Mesendoderm (in vitro differentiated cells): ENCODE data around the gene MED9.

Experiments
- DNase-seq: peaks from one replicate; pipeline ENCODE4 v3.0.0; 2013
- H2AK5ac ChIP-seq: 2 replicates; pipeline ENCODE4 v1.6.1; 2013; ENCODE audit warnings: low read length, inconsistent platforms
- H2BK120ac ChIP-seq: 2 replicates; pipeline ENCODE4 v1.6.1; 2013; ENCODE audit warnings: low read depth, mild to moderate bottlenecking, low read length, moderate library complexity, mixed read lengths
- H2BK15ac ChIP-seq: replicated peaks from 2 replicates; pipeline ENCODE4 v1.6.1; 2013; ENCODE audit warnings: low read depth, mild to moderate bottlenecking, moderate library complexity
- H2BK5ac ChIP-seq: 2 replicates; pipeline ENCODE4 v1.6.1; 2013; ENCODE audit warnings: low read length, inconsistent platforms
- H3K18ac ChIP-seq: 2 replicates; pipeline ENCODE4 v1.6.1; 2013; ENCODE audit warnings: mild to moderate bottlenecking, low read length, mixed read lengths
- H3K23ac ChIP-seq: one replicate; pipeline ENCODE4 v1.6.1; 2013; ENCODE audit warnings: low read length
- H3K27ac ChIP-seq: 2 replicates; pipeline ENCODE4 v1.5.1; 2013; ENCODE audit warnings: low read depth, mild to moderate bottlenecking, inconsistent platforms, low read length, moderate library complexity
- H3K27me3 ChIP-seq: 2 replicates; pipeline ENCODE4 v1.6.1; 2013; ENCODE audit warnings: low read length, control low read depth, mild to moderate bottlenecking, inconsistent platforms; ENCODE audit not compliant: insufficient read depth, poor library complexity
- H3K36me3 ChIP-seq: 2 replicates; pipeline ENCODE4 v1.6.1; 2013; ENCODE audit warnings: low read length, inconsistent platforms; ENCODE audit not compliant: control insufficient read depth, insufficient read depth
- H3K4ac ChIP-seq: one replicate; pipeline ENCODE4 v1.6.1; 2013; ENCODE audit warnings: low read depth, mild to moderate bottlenecking, low read length, moderate library complexity
- H3K4me1 ChIP-seq: 2 replicates; pipeline ENCODE4 v1.6.1; 2013; ENCODE audit warnings: low read depth, low read length, inconsistent platforms; ENCODE audit not compliant: control insufficient read depth
- H3K4me2 ChIP-seq: 2 replicates; pipeline ENCODE4 v1.6.1; 2013; ENCODE audit warnings: low read length
- H3K4me3 ChIP-seq: 2 replicates; pipeline ENCODE4 v1.5.1; 2013; ENCODE audit warnings: mild to moderate bottlenecking, low read length
- H3K56ac ChIP-seq: one replicate; pipeline ENCODE4 v1.6.1; 2013; ENCODE audit warnings: low read length
- H3K79me1 ChIP-seq: 2 replicates; pipeline ENCODE4 v1.6.1; 2013; ENCODE audit warnings: low read length, inconsistent platforms
- H3K79me2 ChIP-seq: 2 replicates; pipeline ENCODE4 v1.6.1; 2013; ENCODE audit warnings: mild to moderate bottlenecking, low read length; ENCODE audit not compliant: control insufficient read depth, insufficient read depth
- H3K9ac ChIP-seq: 2 replicates; pipeline ENCODE4 v1.6.1; 2013; ENCODE audit warnings: low read length, inconsistent platforms
- H4K5ac ChIP-seq: one replicate; pipeline ENCODE4 v1.6.1; 2013; ENCODE audit warnings: low read length
- H4K8ac ChIP-seq: one replicate; pipeline ENCODE4 v1.6.1; 2013; ENCODE audit warnings: low read depth, mild to moderate bottlenecking, control low read depth, low read length, moderate library complexity
- WGBS: extraction: QIAGEN DNeasy Blood & Tissue Kit; methylation state at CpG from one replicate; pipeline ENCODE4 v1.1.7; 2013; ENCODE audit warnings: low lambda C conversion rate, missing lambda C conversion rate; ENCODE audit not compliant: insufficient coverage; ENCODE audit errors: extremely low coverage; 5-methylcytosine and 5-hydroxymethylcytosine counted together

The MED9 gene

GRCh38 chr17:17440938-17441675 is 35.7 kb upstream of the MED9 start:
- no peak overlapping the region for H2BK120ac ChIP-seq
- H3K4me2 ChIP-seq = no peak overlapping the region
- no peak overlapping the region for H4K5ac ChIP-seq
- no peak overlapping the region for H2BK15ac ChIP-seq
- DNase-seq = no peak
- no peaks in the 10 kb centered on the region for H3K79me2 ChIP-seq
- H3K79me1 ChIP-seq = no peaks in the 10 kb centered on the region
- no peak overlapping the region for H4K8ac ChIP-seq
- no peak overlapping the region for H3K9ac ChIP-seq
- H2AK5ac ChIP-seq = no peak overlapping the region
- no peaks in the 10 kb centered on the region for H3K27me3 ChIP-seq
- WGBS = no CpG with 5 or more reads among the region's 11 CpGs
- H3K56ac ChIP-seq = no peak overlapping the region
- H3K18ac ChIP-seq = no peak overlapping the region
- H2BK5ac ChIP-seq = no peak overlapping the region
- H3K4ac ChIP-seq = no peak overlapping the region
- no peak overlapping the region for H3K4me3 ChIP-seq
- no peak overlapping the region for H3K23ac ChIP-seq
- no peaks in the 10 kb centered on the region for H3K36me3 ChIP-seq
- H3K27ac ChIP-seq = no peak overlapping the region
- H3K4me1 ChIP-seq = peaks cover 5% of the 10 kb centered on the region

GRCh38 chr17:17443173-17443572 is 33.6 kb upstream of the MED9 start:
- H3K4me1 ChIP-seq = peaks cover 5% of the 10 kb centered on the region
- H3K18ac ChIP-seq = no peak overlapping the region
- no peak overlapping the region for H3K56ac ChIP-seq
- H2BK120ac ChIP-seq = no peak overlapping the region
- H3K4ac ChIP-seq = no peak overlapping the region
- no peak overlapping the region for H3K4me2 ChIP-seq
- no peak overlapping the region for H2BK5ac ChIP-seq
- no peak overlapping the region for H3K23ac ChIP-seq
- H3K36me3 ChIP-seq = no peaks in the 10 kb centered on the region
- no peak overlapping the region for H3K9ac ChIP-seq
- no peak overlapping the region for H4K5ac ChIP-seq
- no peak overlapping the region for H3K4me3 ChIP-seq
- no peak overlapping the region for H2AK5ac ChIP-seq
- H3K27ac ChIP-seq = no peak overlapping the region
- no peak overlapping the region for H2BK15ac ChIP-seq
- H3K79me2 ChIP-seq = no peaks in the 10 kb centered on the region
- DNase-seq = no peak
- H3K79me1 ChIP-seq = no peaks in the 10 kb centered on the region
- H4K8ac ChIP-seq = no peak overlapping the region
- H3K27me3 ChIP-seq = no peaks in the 10 kb centered on the region
- no CpG with 5 or more reads among the region's 14 CpGs for WGBS

GRCh38 chr17:17445296-17445924 is 31.4 kb upstream of the MED9 start:
- Histone ChIP-seq H4K8ac (no peak overlapping the region), H2AK5ac (no peak overlapping the region), H3K27ac (no peak overlapping the region), H3K27me3 (no peaks in the 10 kb centered on the region), H3K79me2 (no peaks in the 10 kb centered on the region), H3K4me2 (no peak overlapping the region), H3K4me1 (peaks cover 5% of the 10 kb centered on the region), H2BK15ac (no peak overlapping the region), H3K23ac (no peak overlapping the region), H3K4ac (no peak overlapping the region), H3K36me3 (no peaks in the 10 kb centered on the region), H3K79me1 (no peaks in the 10 kb centered on the region), H2BK120ac (no peak overlapping the region), H2BK5ac (no peak overlapping the region), H3K18ac (no peak overlapping the region), H4K5ac (no peak overlapping the region), H3K9ac (no peak overlapping the region), H3K4me3 (no peak overlapping the region), H3K56ac (no peak overlapping the region)
- WGBS = no CpG with 5 or more reads among the region's 8 CpGs
- peak; percentile 35 for DNase-seq

- Histone ChIP-seq H3K79me1 (no peaks in the 10 kb centered on the region), H3K18ac (no peak overlapping the region), H2BK15ac (no peak overlapping the region), H3K79me2 (no peaks in the 10 kb centered on the region), H3K27me3 (no peaks in the 10 kb centered on the region), H3K56ac (no peak overlapping the region), H3K23ac (no peak overlapping the region), H3K9ac (no peak overlapping the region), H3K4me3 (no peak overlapping the region), H2BK120ac (no peak overlapping the region), H3K27ac (no peak overlapping the region), H4K5ac (no peak overlapping the region), H3K4ac (no peak overlapping the region), H4K8ac (no peak overlapping the region), H3K4me2 (no peak overlapping the region), H2BK5ac (no peak overlapping the region), H2AK5ac (no peak overlapping the region), H3K36me3 (no peaks in the 10 kb centered on the region), H3K4me1 (peaks cover 5% of the 10 kb centered on the region)
- peak; percentile 77 for DNase-seq
- WGBS = no CpG with 5 or more reads among the region's 12 CpGs
Measured at GRCh38 chr17:17445925-17446665, 30.7 kb upstream of the MED9 start.

- Histone ChIP-seq H2BK15ac (no peak overlapping the region), H3K9ac (no peak overlapping the region), H3K79me1 (no peaks in the 10 kb centered on the region), H4K5ac (no peak overlapping the region), H3K36me3 (no peaks in the 10 kb centered on the region), H2BK5ac (no peak overlapping the region), H3K4ac (no peak overlapping the region), H3K27ac (no peak overlapping the region), H2BK120ac (no peak overlapping the region), H3K4me2 (no peak overlapping the region), H3K4me3 (no peak overlapping the region), H2AK5ac (no peak overlapping the region), H3K23ac (no peak overlapping the region), H3K27me3 (no peaks in the 10 kb centered on the region), H3K79me2 (no peaks in the 10 kb centered on the region), H3K56ac (no peak overlapping the region), H4K8ac (no peak overlapping the region), H3K18ac (no peak overlapping the region), H3K4me1 (peaks cover 5% of the 10 kb centered on the region)
- no CpG with 5 or more reads among the region's 4 CpGs for WGBS
- DNase-seq = peak; percentile 40
Measured at GRCh38 chr17:17446666-17447155, 30.1 kb upstream of the MED9 start.
